Panc1 (cell line): ENCODE results near the gene MGAT4A.

Experiments
- CTCF ChIP-seq: fragments of 450-650 bp; IDR thresholded peaks from 2 replicates; pipeline ENCODE4 v1.5.1; 2017; ENCODE audit warnings: mild to moderate bottlenecking
- POLR2AphosphoS5 ChIP-seq: IDR thresholded peaks from 2 replicates; pipeline ENCODE4 v1.6.1; 2012; ENCODE audit warnings: mild to moderate bottlenecking, low read depth, low read length, moderate library complexity
- REST ChIP-seq, 2 experiments: IDR thresholded peaks; 2 replicates each; pipeline ENCODE4 v1.6.1; 2011 to 2012; ENCODE audit warnings: low read depth in 2 of 2, control low read depth in 1 of 2, low read length in 1 of 2, mild to moderate bottlenecking in 1 of 2, moderate library complexity in 1 of 2; ENCODE audit not compliant: insufficient read depth in 1 of 2
- SIN3A ChIP-seq: IDR thresholded peaks from 2 replicates; pipeline ENCODE4 v1.6.1; 2012; ENCODE audit warnings: low read depth, mild to moderate bottlenecking, low read length, moderate library complexity, borderline replicate concordance; ENCODE audit not compliant: insufficient read depth
- TCF7L2 ChIP-seq: IDR thresholded peaks from 2 replicates; pipeline ENCODE4 v1.6.1; 2011; ENCODE audit warnings: mild to moderate bottlenecking, low read depth, low read length, inconsistent platforms

- TF ChIP-seq CTCF, result no peak
- TF ChIP-seq REST (IDR thresholded peaks at IDR 0.05; ENCODE audit: insufficient read depth in 1 of 2, low read depth in 2 of 2, low read length in 1 of 2), result no peak
- TF ChIP-seq SIN3A, result no peak
- no peak for TF ChIP-seq POLR2AphosphoS5
- no peak for TF ChIP-seq TCF7L2
These were observed 17.0 kb upstream of the MGAT4A start for GRCh38 chr2:98747888-98748287.
